WTC11 (cell line): ENCODE results near the gene ZSCAN20.

Experiments used
- ATF6 ChIP-seq: sonication (generic); formaldehyde crosslinking; IDR thresholded peaks from 2 replicates; pipeline ENCODE4 v1.8.1; 2023; ENCODE audit warnings: mild to moderate bottlenecking, missing genetic modification reagents
- CTCF ChIP-seq: fragments of 200-600 bp; IDR thresholded peaks from 2 replicates; pipeline ENCODE4 v1.8.0; 2022; ENCODE audit warnings: antibody characterized with exemption
- ETV6 ChIP-seq: sonication (generic); formaldehyde crosslinking; IDR thresholded peaks from 2 replicates; pipeline ENCODE4 v1.8.1; 2022; ENCODE audit warnings: mild to moderate bottlenecking, missing genetic modification reagents
- GTF2I ChIP-seq: fragments of 250-450 bp; sonication (Bioruptor Pico); conservative IDR thresholded peaks from 2 replicates; pipeline ENCODE4 v1.4.0; 2021; ENCODE audit warnings: mild to moderate bottlenecking
- JUN ChIP-seq: sonication (generic); formaldehyde crosslinking; IDR thresholded peaks from 2 replicates; pipeline ENCODE4 v1.8.0; 2023; ENCODE audit warnings: mild to moderate bottlenecking, missing genetic modification reagents
- MAX ChIP-seq: sonication (generic); formaldehyde crosslinking; IDR thresholded peaks from 2 replicates; pipeline ENCODE4 v1.8.0; 2022; ENCODE audit warnings: mild to moderate bottlenecking, missing genetic modification reagents
- SP1 ChIP-seq: sonication (generic); formaldehyde crosslinking; conservative IDR thresholded peaks from 2 replicates; pipeline ENCODE4 v1.8.1; 2022; ENCODE audit warnings: missing genetic modification reagents
- TCF7 ChIP-seq: sonication (generic); formaldehyde crosslinking; IDR thresholded peaks from 2 replicates; pipeline ENCODE4 v1.8.0; 2022; ENCODE audit warnings: mild to moderate bottlenecking, low read depth, missing genetic modification reagents, moderate library complexity
- ZNF396 ChIP-seq: fragments of 250-450 bp; sonication (Bioruptor Pico); IDR thresholded peaks from 2 replicates; pipeline ENCODE4 v1.8.0; 2021; ENCODE audit warnings: mild to moderate bottlenecking, moderate library complexity, borderline replicate concordance

GRCh38 chr1:33537885-33538284 is 65.4 kb downstream of the ZSCAN20 start:
- no peak for TF ChIP-seq ATF6 (CRISPR knock-in tag)
- no peak for TF ChIP-seq CTCF
- TF ChIP-seq ETV6 (CRISPR knock-in tag), result no peak
- TF ChIP-seq SP1 (CRISPR knock-in tag), result no peak
- TF ChIP-seq MAX, result no peak
- TF ChIP-seq JUN (CRISPR knock-in tag), result no peak
- no peak for TF ChIP-seq ZNF396 (CRISPR knock-in tag)
- no peak for TF ChIP-seq TCF7
- no peak for TF ChIP-seq GTF2I
